IMR-90 (cell line): Measurements from ENCODE around the gene DSCAML1. TPM values are rescaled to one million over a fixed set of nuclear protein-coding genes. Genes with fewer than 3 reads are reported as not detected.

Experiments
- ATAC-seq: fragments of 200-7000 bp; cut with Tn5 transposase; 2 replicates; pipeline ENCODE4 v1.9.1; 2020; ENCODE audit warnings: low read depth, mild to moderate bottlenecking, moderate library complexity
- BruUV-seq: library from RNA; stranded (reverse); fragments of 400-500 nt; replicated peaks from 2 replicates; lab custom pipeline; 2021; lab: Mats Ljungman, UMichigan
- CTCF ChIA-PET: fragments of 300-600 bp; formaldehyde crosslinking; extraction: SDS; loops from one replicate; lab custom pipeline; 2021; ENCODE audit warnings: antibody characterized with exemption; lab: Yijun Ruan, JAX
- POLR2A ChIA-PET: fragments of 300-600 bp; sonication (Branson Sonifier 250); formaldehyde crosslinking; loops from one replicate; lab custom pipeline; 2022; ENCODE audit warnings: antibody characterized with exemption; ENCODE audit not compliant: unreplicated experiment; lab: Charles Lee
- DNase-seq: peaks from one replicate; pipeline ENCODE4 v3.0.0; 2013
- H2AFZ ChIP-seq: replicated peaks from 2 replicates; pipeline ENCODE3; 2013; ENCODE audit warnings: low read length, mild to moderate bottlenecking; ENCODE audit not compliant: poor library complexity
- H2AK5ac ChIP-seq: 2 replicates; pipeline ENCODE4 v1.6.1; 2013; ENCODE audit warnings: low read depth, low read length, inconsistent platforms
- H2AK9ac ChIP-seq: replicated peaks from 2 replicates; pipeline ENCODE3; 2013; ENCODE audit warnings: mild to moderate bottlenecking, low read depth, low read length, moderate library complexity; ENCODE audit not compliant: poor library complexity
- H2BK120ac ChIP-seq: 2 replicates; pipeline ENCODE4 v1.6.1; 2013; ENCODE audit warnings: low read depth, low read length, inconsistent platforms
- H2BK15ac ChIP-seq: 3 replicates; pipeline ENCODE4 v1.6.1; 2013; ENCODE audit warnings: low read depth, low read length, inconsistent platforms
- H2BK20ac ChIP-seq: 2 replicates; pipeline ENCODE4 v1.6.1; 2013; ENCODE audit warnings: low read depth, mild to moderate bottlenecking, inconsistent platforms, low read length, moderate library complexity
- H2BK5ac ChIP-seq: 2 replicates; pipeline ENCODE4 v1.6.1; 2013; ENCODE audit warnings: mild to moderate bottlenecking, low read depth, low read length, inconsistent platforms; ENCODE audit not compliant: poor library complexity, severe bottlenecking
- H3K14ac ChIP-seq: replicated peaks from 2 replicates; pipeline ENCODE4 v1.6.1; 2013; ENCODE audit warnings: low read depth, low read length, inconsistent platforms
- H3K18ac ChIP-seq: 2 replicates; pipeline ENCODE4 v1.6.1; 2013; ENCODE audit warnings: low read depth, low read length, control low read depth
- H3K23ac ChIP-seq: 2 replicates; pipeline ENCODE4 v1.6.1; 2013; ENCODE audit warnings: low read depth, low read length, inconsistent platforms
- H3K27ac ChIP-seq: 2 replicates; pipeline ENCODE4 v1.5.1; 2013; ENCODE audit warnings: mild to moderate bottlenecking, control low read depth, low read length; ENCODE audit not compliant: insufficient read depth
- H3K27me3 ChIP-seq: 2 replicates; pipeline ENCODE4 v1.6.1; 2013; ENCODE audit warnings: low read length; ENCODE audit not compliant: control insufficient read depth, insufficient read depth
- H3K36me3 ChIP-seq: 2 replicates; pipeline ENCODE4 v1.6.1; 2013; ENCODE audit warnings: low read length, mixed read lengths; ENCODE audit not compliant: control insufficient read depth, insufficient read depth
- H3K4ac ChIP-seq: 2 replicates; pipeline ENCODE4 v1.6.1; 2013; ENCODE audit warnings: low read depth, low read length, inconsistent platforms
- H3K4me1 ChIP-seq: 2 replicates; pipeline ENCODE4 v1.6.1; 2013; ENCODE audit warnings: low read length, mixed read lengths; ENCODE audit not compliant: control insufficient read depth, insufficient read depth
- H3K4me2 ChIP-seq: 2 replicates; pipeline ENCODE4 v1.6.1; 2013; ENCODE audit warnings: low read depth, mild to moderate bottlenecking, control low read depth, low read length, moderate library complexity
- H3K4me3 ChIP-seq: 2 replicates; pipeline ENCODE4 v1.5.1; 2013; ENCODE audit warnings: low read depth, mild to moderate bottlenecking, control low read depth, low read length, moderate library complexity; ENCODE audit not compliant: insufficient read depth
- H3K56ac ChIP-seq: 2 replicates; pipeline ENCODE4 v1.6.1; 2013; ENCODE audit warnings: low read length, inconsistent platforms; ENCODE audit not compliant: insufficient read depth; ENCODE audit errors: extremely low read depth
- H3K79me1 ChIP-seq, 2 experiments: 2 replicates each; pipeline ENCODE4 v1.6.1; 2013; ENCODE audit warnings: low read length in 2 of 2, inconsistent platforms in 1 of 2, low read depth in 1 of 2
- H3K9ac ChIP-seq: 2 replicates; pipeline ENCODE4 v1.6.1; 2013; ENCODE audit warnings: low read depth, low read length, control low read depth
- H3K9me1 ChIP-seq: 2 replicates; pipeline ENCODE4 v1.6.1; 2013; ENCODE audit warnings: low read length, inconsistent platforms; ENCODE audit not compliant: insufficient read depth
- H3K9me3 ChIP-seq: 2 replicates; pipeline ENCODE4 v1.6.1; 2013; ENCODE audit warnings: low read length; ENCODE audit not compliant: control insufficient read depth, insufficient read depth
- H4K20me1 ChIP-seq: 2 replicates; pipeline ENCODE4 v1.6.1; 2013; ENCODE audit warnings: low read length, inconsistent platforms; ENCODE audit not compliant: insufficient read depth
- H4K5ac ChIP-seq: 2 replicates; pipeline ENCODE4 v1.6.1; 2013; ENCODE audit warnings: mild to moderate bottlenecking, low read depth, low read length, control low read depth
- H4K8ac ChIP-seq, 2 experiments: 2 replicates each; pipeline ENCODE4 v1.6.1; 2013; ENCODE audit warnings: low read depth in 2 of 2, low read length in 2 of 2, control low read depth in 1 of 2, inconsistent platforms in 1 of 2
- H4K91ac ChIP-seq: 2 replicates; pipeline ENCODE4 v1.6.1; 2013; ENCODE audit warnings: low read depth, low read length, inconsistent platforms; ENCODE audit not compliant: insufficient read depth
- BHLHE40 ChIP-seq: fragments of 150-350 bp; IDR thresholded peaks from 2 replicates; pipeline ENCODE4 v1.6.1; 2016; ENCODE audit warnings: mild to moderate bottlenecking, low read depth, low read length
- CEBPB ChIP-seq: IDR thresholded peaks from 2 replicates; pipeline ENCODE4 v1.6.1; 2012; ENCODE audit warnings: low read depth, low read length, improper control_type of control experiment
- CHD1 ChIP-seq: IDR thresholded peaks from 2 replicates; pipeline ENCODE4 v1.6.1; 2012; ENCODE audit warnings: low read depth, low read length, improper control_type of control experiment
- FOS ChIP-seq: fragments of 150-350 bp; IDR thresholded peaks from 2 replicates; pipeline ENCODE4 v1.6.1; 2016; ENCODE audit warnings: low read depth, low read length
- MAZ ChIP-seq: IDR thresholded peaks from 2 replicates; pipeline ENCODE4 v1.6.1; 2012; ENCODE audit warnings: low read depth, mild to moderate bottlenecking, low read length, improper control_type of control experiment, moderate library complexity, borderline replicate concordance
- MXI1 ChIP-seq: IDR thresholded peaks from 2 replicates; pipeline ENCODE4 v1.6.1; 2012; ENCODE audit warnings: low read depth, mild to moderate bottlenecking, low read length, moderate library complexity, borderline replicate concordance
- NFE2L2 ChIP-seq: fragments of 150-350 bp; IDR thresholded peaks from 2 replicates; pipeline ENCODE4 v1.6.1; 2016; ENCODE audit warnings: low read depth, mild to moderate bottlenecking, low read length
- POLR2A ChIP-seq: IDR thresholded peaks from 2 replicates; pipeline ENCODE4 v1.6.1; 2012; ENCODE audit warnings: mild to moderate bottlenecking, low read depth, low read length
- RCOR1 ChIP-seq: IDR thresholded peaks from 2 replicates; pipeline ENCODE4 v1.6.1; 2012; ENCODE audit warnings: mild to moderate bottlenecking, low read length, improper control_type of control experiment; ENCODE audit not compliant: insufficient replicate concordance
- RFX5 ChIP-seq: IDR thresholded peaks from 2 replicates; pipeline ENCODE4 v1.8.0; 2012; ENCODE audit warnings: low read depth, mild to moderate bottlenecking, low read length, moderate library complexity
- SMC3 ChIP-seq: fragments of 150-350 bp; IDR thresholded peaks from 2 replicates; pipeline ENCODE4 v1.6.1; 2016; ENCODE audit warnings: low read depth, mild to moderate bottlenecking, antibody characterized with exemption, low read length, moderate library complexity
- WGBS, 2 experiments: methylation state at CpG; one replicate each; pipeline versions ENCODE4 v1.1.5 to v1.1.7; 2013; ENCODE audit warnings: missing lambda C conversion rate in 2 of 2; ENCODE audit not compliant: insufficient read length in 1 of 2; ENCODE audit errors: extremely low coverage in 2 of 2; 5-methylcytosine and 5-hydroxymethylcytosine counted together
- dilution Hi-C: fragments of 300-500 bp; cut with HindIII; formaldehyde crosslinking; loops from one replicate; pipeline ENCODE4 v1.14.3; 2018; ENCODE audit warnings: low sequenced_read_pairs; ENCODE audit not compliant: unreplicated experiment
- in situ Hi-C: fragments of 300-500 bp; cut with MboI; formaldehyde crosslinking; loops from 3 replicates; pipeline ENCODE4 v1.14.3; 2019; ENCODE audit warnings: low sequenced_read_pairs, inconsistent platforms, mixed read lengths
- intact Hi-C: fragments of 100-400 bp; cut with micrococcal nuclease; formaldehyde crosslinking; loops from 2 replicates; pipeline ENCODE4 v1.10.0; 2022
- polyA plus RNA-seq, 3 experiments: library from polyadenylated mRNA; depleted of rRNA; stranded (reverse); fragments of >200 nt; gene quantifications; 2 replicates each; pipeline ENCODE4 v1.2.3, GENCODE V29; 2012; ENCODE audit warnings: low replicate concordance in 1 of 3
- total RNA-seq: library from RNA; depleted of rRNA; stranded (reverse); fragments of >200 nt; gene quantifications from 2 replicates; pipeline ENCODE4 v1.2.3, GENCODE V29; 2012
- TF ChIP-seq, protein P1 (sequence below): fragments of 150-350 bp; IDR thresholded peaks from 2 replicates; pipeline ENCODE4 v1.6.1; 2017; ENCODE audit warnings: mild to moderate bottlenecking, antibody characterized with exemption, low read length, low read depth

Gene DSCAML1
- total and polyA plus RNA-seq, 2 of the 4 experiments (the other 2 are of a cell fraction) = not detected

- Histone ChIP-seq H4K20me1 (no peaks in the 10 kb centered on the region), H3K36me3 (no peaks in the 10 kb centered on the region), H2BK15ac (no peak overlapping the region), H4K8ac (no peak overlapping the region), H2AK5ac (no peak overlapping the region), H4K91ac (no peak overlapping the region), H3K4me1 (no peaks in the 10 kb centered on the region), H3K14ac (no peak overlapping the region), H3K9ac (no peak overlapping the region), H2BK120ac (no peak overlapping the region), H2AK9ac (no peak overlapping the region), H3K56ac (no peak overlapping the region), H3K27me3 (peaks cover 3% of the 10 kb centered on the region), H4K5ac (no peak overlapping the region), H2AFZ (no peak overlapping the region), H3K27ac (no peak overlapping the region), H3K4ac (no peak overlapping the region), H2BK5ac (no peak overlapping the region), H3K18ac (no peak overlapping the region), H3K79me1 (no peaks in the 10 kb centered on the region), H3K4me3 (no peak overlapping the region), H3K9me1 (no peaks in the 10 kb centered on the region), H2BK20ac (no peak overlapping the region), H3K9me3 (no peaks in the 10 kb centered on the region), H3K4me2 (no peak overlapping the region), H3K23ac (no peak overlapping the region)
- in situ Hi-C loops = no loop called here
- POLR2A ChIA-PET = no interaction called here
- DNase-seq = no peak
- intact Hi-C loops = no loop called here
- WGBS, 2 experiments = no CpG with 5 or more reads among the region's 4 CpGs
- no peak for ATAC-seq
- CTCF ChIA-PET = no interaction called here
- no TSS peak for BruUV-seq
- dilution Hi-C loops = no loop called here
- TF ChIP-seq RCOR1 (no peak), MXI1 (no peak), RFX5 (no peak), SMC3 (no peak), CEBPB (no peak), MAZ (no peak), NFE2L2 (no peak), BHLHE40 (no peak), FOS (no peak), POLR2A (no peak), CHD1 (no peak)
- TF ChIP-seq, protein P1, sequence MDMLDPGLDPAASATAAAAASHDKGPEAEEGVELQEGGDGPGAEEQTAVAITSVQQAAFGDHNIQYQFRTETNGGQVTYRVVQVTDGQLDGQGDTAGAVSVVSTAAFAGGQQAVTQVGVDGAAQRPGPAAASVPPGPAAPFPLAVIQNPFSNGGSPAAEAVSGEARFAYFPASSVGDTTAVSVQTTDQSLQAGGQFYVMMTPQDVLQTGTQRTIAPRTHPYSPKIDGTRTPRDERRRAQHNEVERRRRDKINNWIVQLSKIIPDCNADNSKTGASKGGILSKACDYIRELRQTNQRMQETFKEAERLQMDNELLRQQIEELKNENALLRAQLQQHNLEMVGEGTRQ = no peak
Observed at GRCh38 chr11:117575856-117576255, 221.2 kb downstream of the DSCAML1 start.
